Astrocyte of the spinal cord (primary cell): ENCODE data around the gene SINHCAF.

Source experiments
- DNase-seq: peaks from one replicate; pipeline ENCODE4 v3.0.0; 2011; ENCODE audit warnings: low read depth, low spot score
- H3K4me3 ChIP-seq: 2 replicates; pipeline ENCODE4 v1.5.1; 2011; ENCODE audit warnings: low read depth, mild to moderate bottlenecking, low read length, moderate library complexity
- in situ Hi-C: cut with HindIII; loops from 2 replicates; pipeline ENCODE4 v1.10.0; 2017; ENCODE audit warnings: low sequenced_read_pairs
- TF ChIP-seq, protein P1 (sequence below): IDR thresholded peaks from 2 replicates; pipeline ENCODE4 v1.5.1; 2012; ENCODE audit warnings: low read depth, mild to moderate bottlenecking, low read length, inconsistent platforms

Gene SINHCAF

DNA sequence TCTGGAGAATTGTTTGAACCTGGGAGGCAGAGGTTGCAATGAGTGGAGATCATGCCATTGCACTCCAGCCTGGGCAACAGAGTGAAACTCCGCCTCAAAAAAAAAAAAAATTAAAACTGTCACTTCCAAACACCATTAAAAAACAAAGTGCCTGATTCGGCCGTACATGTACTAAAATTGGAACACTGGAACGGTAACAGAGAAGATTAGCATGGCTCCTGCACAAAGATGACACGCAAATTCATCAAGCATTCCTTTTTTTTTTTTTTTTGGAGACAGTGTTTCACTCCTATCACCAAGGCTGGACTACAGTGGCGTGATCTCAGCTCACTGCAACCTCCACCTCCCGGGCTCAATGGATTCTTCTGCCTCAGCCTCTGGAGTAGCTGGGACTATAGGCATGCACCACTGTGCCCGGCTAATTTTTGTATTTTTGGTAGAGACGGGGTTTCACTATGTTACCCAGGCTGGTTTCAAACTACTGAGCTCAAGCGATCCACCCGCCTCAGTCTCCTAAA, 40.2 kb upstream of the SINHCAF start:
- TF ChIP-seq, protein P1, sequence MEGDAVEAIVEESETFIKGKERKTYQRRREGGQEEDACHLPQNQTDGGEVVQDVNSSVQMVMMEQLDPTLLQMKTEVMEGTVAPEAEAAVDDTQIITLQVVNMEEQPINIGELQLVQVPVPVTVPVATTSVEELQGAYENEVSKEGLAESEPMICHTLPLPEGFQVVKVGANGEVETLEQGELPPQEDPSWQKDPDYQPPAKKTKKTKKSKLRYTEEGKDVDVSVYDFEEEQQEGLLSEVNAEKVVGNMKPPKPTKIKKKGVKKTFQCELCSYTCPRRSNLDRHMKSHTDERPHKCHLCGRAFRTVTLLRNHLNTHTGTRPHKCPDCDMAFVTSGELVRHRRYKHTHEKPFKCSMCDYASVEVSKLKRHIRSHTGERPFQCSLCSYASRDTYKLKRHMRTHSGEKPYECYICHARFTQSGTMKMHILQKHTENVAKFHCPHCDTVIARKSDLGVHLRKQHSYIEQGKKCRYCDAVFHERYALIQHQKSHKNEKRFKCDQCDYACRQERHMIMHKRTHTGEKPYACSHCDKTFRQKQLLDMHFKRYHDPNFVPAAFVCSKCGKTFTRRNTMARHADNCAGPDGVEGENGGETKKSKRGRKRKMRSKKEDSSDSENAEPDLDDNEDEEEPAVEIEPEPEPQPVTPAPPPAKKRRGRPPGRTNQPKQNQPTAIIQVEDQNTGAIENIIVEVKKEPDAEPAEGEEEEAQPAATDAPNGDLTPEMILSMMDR, result no peak
- in situ Hi-C loops, result no loop called here

GRCh38 chr12:31363831-31364230, 37.9 kb upstream of the SINHCAF start:
- in situ Hi-C loops, result no loop called here
- TF ChIP-seq, protein P1, result no peak
- no peak for DNase-seq
- no peak overlapping the region for H3K4me3 ChIP-seq

More for the DNA sequence above, 40.2 kb upstream of the SINHCAF start:
- DNase-seq, result no peak
- H3K4me3 ChIP-seq, result no peak overlapping the region

GRCh38 chr12:31363416-31363809, 37.5 kb upstream of the SINHCAF start:
- in situ Hi-C loops, result no loop called here
- no peak overlapping the region for H3K4me3 ChIP-seq
- TF ChIP-seq, protein P1, result no peak
- DNase-seq, result no peak

DNA sequence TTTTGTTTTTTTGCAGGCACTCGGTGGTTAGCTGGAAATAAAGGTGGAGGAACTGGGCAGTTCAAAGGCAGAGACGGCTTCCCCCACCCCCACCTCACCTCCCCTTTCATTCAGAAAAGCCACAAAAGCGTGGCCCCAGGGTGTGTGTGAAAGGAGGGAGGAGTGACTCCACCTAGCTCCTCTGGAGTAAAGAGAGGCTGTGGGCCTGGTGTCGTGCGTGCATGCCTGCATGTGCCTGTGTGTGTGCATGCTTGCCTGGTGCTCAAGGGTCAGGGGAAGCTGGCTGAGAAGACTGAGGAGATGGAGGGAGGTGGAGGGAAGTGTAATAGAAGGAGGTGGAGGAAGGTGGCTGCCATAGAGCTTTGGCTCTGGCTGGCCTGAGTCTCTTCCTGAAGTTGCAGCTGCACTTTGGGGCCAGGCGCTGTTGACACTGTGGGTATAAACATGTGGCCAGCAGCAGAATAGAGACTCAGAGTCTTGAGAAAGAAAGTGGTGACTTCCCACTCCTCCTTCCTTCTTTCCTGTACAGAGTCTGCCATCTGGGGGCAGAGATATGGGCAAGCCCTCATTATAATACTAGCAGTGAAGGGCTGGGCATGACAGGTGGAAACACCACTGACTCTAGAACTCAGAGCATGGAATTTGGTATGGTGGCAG, 36.9 kb upstream of the SINHCAF start:
- H3K4me3 ChIP-seq, result no peak overlapping the region
- no peak for DNase-seq
- TF ChIP-seq, protein P1, result no peak
- in situ Hi-C loops, result no loop called here

- no peak for DNase-seq
- no peak overlapping the region for H3K4me3 ChIP-seq
- in situ Hi-C loops, result no loop called here
- TF ChIP-seq, protein P1, result no peak
Measured at GRCh38 chr12:31362115-31362758, 36.3 kb upstream of the SINHCAF start.

DNA sequence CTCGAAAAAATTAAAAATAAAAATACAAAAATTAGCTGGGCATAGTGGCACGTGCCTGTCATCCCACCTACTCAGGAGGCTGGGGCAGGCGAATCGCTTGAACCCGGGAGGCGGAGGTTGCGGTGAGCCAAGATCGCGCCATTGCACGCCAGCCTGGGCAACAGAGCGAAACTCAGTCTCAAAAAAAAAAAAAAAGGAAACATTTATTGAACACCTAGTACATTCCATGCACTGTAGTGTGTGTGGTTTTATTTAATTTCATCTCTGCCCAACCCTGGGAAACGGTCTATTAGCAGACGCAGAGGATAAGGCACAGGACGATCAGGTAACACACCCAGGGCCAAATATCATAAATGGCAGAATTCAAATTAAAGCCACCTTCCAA, 35.8 kb upstream of the SINHCAF start:
- DNase-seq, result no peak
- in situ Hi-C loops, result no loop called here

More for the DNA sequence above, 35.8 kb upstream of the SINHCAF start:
- no peak overlapping the region for H3K4me3 ChIP-seq
- TF ChIP-seq, protein P1, result no peak
